Body of pancreas (tissue), 4 donors: ENCODE data around the gene LCN15.

Source experiments
- CTCF ChIP-seq, 7 experiments: fragments of 450-650 bp in 4 of 7; fragments of 200-600 bp in 3 of 7; sonication (generic) in 3 of 7; IDR thresholded peaks; one replicate each; pipeline ENCODE4 v1.5.1; 2016 to 2019; ENCODE audit warnings: antibody characterized with exemption in 7 of 7
- POLR2A ChIP-seq, 3 donors: fragments of 450-650 bp; IDR thresholded peaks; one replicate each; pipeline ENCODE4 v1.6.1; 2016; ENCODE audit warnings: antibody characterized with exemption in 3 of 3, mild to moderate bottlenecking in 2 of 3

GRCh38 chr9:136760424-136760823, 3.9 kb downstream of the LCN15 start:
- TF ChIP-seq CTCF (IDR thresholded peaks at IDR 0.05) (no peak), POLR2A (IDR thresholded peaks at IDR 0.05) (no peak)
